DOHH2 (cell line): ENCODE measurements around the gene ZFP57.

ENCODE experiments used
- H3F3A ChIP-seq: fragments of 200-600 bp; sonication (generic), shearing (Covaris generic); 2 replicates; pipeline ENCODE4 v1.6.0; 2016; ENCODE audit warnings: antibody characterized with exemption, mild to moderate bottlenecking; ENCODE audit not compliant: control insufficient read depth, insufficient read depth
- H3K27ac ChIP-seq: fragments of 200-600 bp; sonication (generic); 2 replicates; pipeline ENCODE4 v1.5.1; 2014; ENCODE audit warnings: low read depth, mild to moderate bottlenecking, low read length, moderate library complexity
- H3K27me3 ChIP-seq: fragments of 200-600 bp; sonication (generic); 2 replicates; pipeline ENCODE4 v1.6.1; 2014; ENCODE audit warnings: mild to moderate bottlenecking, low read length, mixed read lengths; ENCODE audit not compliant: control insufficient read depth
- H3K36me3 ChIP-seq: fragments of 200-600 bp; sonication (generic); 2 replicates; pipeline ENCODE4 v1.6.1; 2014; ENCODE audit warnings: mild to moderate bottlenecking, low read length, moderate library complexity, mixed read lengths; ENCODE audit not compliant: control insufficient read depth
- H3K4me1 ChIP-seq: fragments of 200-600 bp; sonication (generic); 2 replicates; pipeline ENCODE4 v1.6.1; 2014; ENCODE audit warnings: mild to moderate bottlenecking, low read length, mixed read lengths; ENCODE audit not compliant: control insufficient read depth
- H3K4me2 ChIP-seq: fragments of 200-600 bp; sonication (generic); 2 replicates; pipeline ENCODE4 v1.6.0; 2014; ENCODE audit warnings: mild to moderate bottlenecking, low read length, moderate library complexity
- H3K4me3 ChIP-seq: fragments of 200-600 bp; sonication (generic); 2 replicates; pipeline ENCODE4 v1.5.1; 2014; ENCODE audit warnings: mild to moderate bottlenecking, low read length, mixed read lengths
- H3K79me2 ChIP-seq: fragments of 200-600 bp; sonication (generic); 2 replicates; pipeline ENCODE4 v1.6.1; 2014; ENCODE audit warnings: mild to moderate bottlenecking, low read length, mixed read lengths; ENCODE audit not compliant: control insufficient read depth
- H3K9me2 ChIP-seq: fragments of 200-600 bp; sonication (generic); replicated peaks from 2 replicates; pipeline ENCODE4 v1.6.1; 2014; ENCODE audit warnings: mild to moderate bottlenecking, low read length, mixed read lengths; ENCODE audit not compliant: control insufficient read depth
- H3K9me3 ChIP-seq: fragments of 200-600 bp; sonication (generic); 2 replicates; pipeline ENCODE4 v1.6.1; 2014; ENCODE audit warnings: antibody characterized with exemption, low read length, mixed read lengths; ENCODE audit not compliant: control insufficient read depth, insufficient read depth
- H4K20me1 ChIP-seq: fragments of 200-600 bp; sonication (generic); 2 replicates; pipeline ENCODE4 v1.6.0; 2014; ENCODE audit warnings: low read depth, mild to moderate bottlenecking, antibody characterized with exemption, low read length, moderate library complexity; ENCODE audit not compliant: control insufficient read depth, insufficient read depth
- CTCF ChIP-seq: fragments of 200-600 bp; sonication (generic); IDR thresholded peaks from one replicate; pipeline ENCODE4 v1.5.1; 2014; ENCODE audit warnings: antibody characterized with exemption, mild to moderate bottlenecking, low read depth, low read length; ENCODE audit not compliant: poor library complexity, severe bottlenecking
- EZH2phosphoT487 ChIP-seq: fragments of 200-600 bp; sonication (generic); IDR thresholded peaks from 2 replicates; pipeline ENCODE4 v1.6.1; 2017; ENCODE audit warnings: borderline replicate concordance, mild to moderate bottlenecking, antibody characterized with exemption, low read length, moderate library complexity, mixed read lengths

The ZFP57 gene

DNA sequence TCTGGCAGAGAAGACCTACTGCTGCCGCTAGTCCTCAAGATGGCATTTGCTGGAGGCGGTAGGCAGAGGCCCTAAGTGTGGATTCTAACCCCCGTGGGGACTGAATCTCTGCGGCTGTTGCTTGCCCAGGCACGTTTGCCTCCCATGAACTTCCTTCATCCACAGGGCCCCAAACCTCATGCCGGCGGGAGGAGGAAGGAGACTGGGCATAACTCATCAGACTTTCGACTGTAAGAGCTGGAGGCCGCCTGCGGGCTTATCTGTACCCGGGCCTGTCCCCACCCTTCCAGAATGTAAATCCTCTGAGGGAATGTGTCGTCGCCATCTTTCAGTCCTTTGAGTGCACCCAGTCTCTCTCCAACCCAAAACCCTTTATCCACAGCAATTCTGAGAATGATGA, 990 bp downstream of the ZFP57 start:
- no peak overlapping the region for H3K27ac ChIP-seq
- H3K36me3 ChIP-seq: no peaks in the 10 kb centered on the region
- H3K4me3 ChIP-seq: no peak overlapping the region
- H3K27me3 ChIP-seq: no peaks in the 10 kb centered on the region
- H3F3A ChIP-seq: no peaks in the 10 kb centered on the region
- no peaks in the 10 kb centered on the region for H3K9me3 ChIP-seq
- no peak overlapping the region for H3K4me2 ChIP-seq
- no peaks in the 10 kb centered on the region for H3K4me1 ChIP-seq
- TF ChIP-seq EZH2phosphoT487 (no peak), CTCF (no peak)
- no peaks in the 10 kb centered on the region for H4K20me1 ChIP-seq
- no peaks in the 10 kb centered on the region for H3K9me2 ChIP-seq
- no peaks in the 10 kb centered on the region for H3K79me2 ChIP-seq

GRCh38 chr6:29678114-29678513, 2.8 kb downstream of the ZFP57 start:
- H3K4me3 ChIP-seq: no peak overlapping the region
- H3K79me2 ChIP-seq: no peaks in the 10 kb centered on the region
- no peaks in the 10 kb centered on the region for H3K4me1 ChIP-seq
- H3K36me3 ChIP-seq: no peaks in the 10 kb centered on the region
- H4K20me1 ChIP-seq: no peaks in the 10 kb centered on the region
- no peaks in the 10 kb centered on the region for H3K9me2 ChIP-seq
- no peaks in the 10 kb centered on the region for H3K9me3 ChIP-seq
- TF ChIP-seq EZH2phosphoT487 (no peak), CTCF (no peak)
- no peak overlapping the region for H3K27ac ChIP-seq
- no peaks in the 10 kb centered on the region for H3F3A ChIP-seq
- H3K27me3 ChIP-seq: no peaks in the 10 kb centered on the region
- no peak overlapping the region for H3K4me2 ChIP-seq

DNA sequence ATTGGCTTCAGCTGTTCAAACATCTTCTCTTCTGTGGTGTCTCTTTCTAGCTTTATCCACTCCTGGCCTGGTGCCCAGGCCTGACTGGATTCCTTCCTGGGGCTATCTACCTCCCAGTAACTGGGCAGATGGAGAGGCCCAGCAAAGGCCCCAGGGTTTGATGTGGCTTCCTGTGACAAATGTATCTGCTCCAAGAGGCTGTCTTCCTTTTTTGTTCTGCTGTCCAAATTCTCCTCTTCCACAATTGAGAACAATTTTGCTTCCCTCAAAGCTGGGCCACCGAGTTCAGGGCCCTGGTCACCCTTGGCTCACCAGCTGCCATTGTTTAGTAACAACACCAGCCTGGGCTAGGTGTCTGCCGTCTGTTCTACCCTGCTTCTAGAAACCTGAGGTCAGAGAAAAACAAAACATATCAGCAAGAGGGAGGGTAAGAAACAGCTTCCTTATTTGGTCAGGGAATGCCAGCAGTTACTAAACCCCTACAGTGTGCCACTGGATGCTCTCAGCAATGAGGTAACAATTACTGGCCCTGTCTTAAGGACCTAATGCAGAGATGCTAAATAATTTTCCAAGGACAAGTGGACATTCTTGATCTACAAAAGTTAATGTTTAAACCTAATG, 3.9 kb downstream of the ZFP57 start:
- no peaks in the 10 kb centered on the region for H3K9me3 ChIP-seq

More for the DNA sequence above, 3.9 kb downstream of the ZFP57 start:
- TF ChIP-seq EZH2phosphoT487: no peak
- TF ChIP-seq CTCF: no peak
- Histone ChIP-seq H3K27me3 (no peaks in the 10 kb centered on the region), H3K79me2 (no peaks in the 10 kb centered on the region), H3F3A (no peaks in the 10 kb centered on the region), H3K4me1 (no peaks in the 10 kb centered on the region), H3K27ac (no peak overlapping the region), H3K9me2 (no peaks in the 10 kb centered on the region), H3K4me2 (no peak overlapping the region), H3K4me3 (no peak overlapping the region), H3K36me3 (no peaks in the 10 kb centered on the region), H4K20me1 (no peaks in the 10 kb centered on the region)
